H1 (cell line): Measurements from ENCODE around the gene PAWR. TPM values are rescaled to one million over a fixed set of nuclear protein-coding genes. Genes with fewer than 3 reads are reported as not detected.

ENCODE experiments used
- CEBPB ChIP-seq: IDR thresholded peaks from 2 replicates; pipeline ENCODE4 v1.6.1; 2012; ENCODE audit warnings: low read depth, low read length
- CHD2 ChIP-seq: IDR thresholded peaks from 2 replicates; pipeline ENCODE4 v1.6.1; 2012; ENCODE audit warnings: low read length, improper control_type of control experiment
- JUND ChIP-seq: IDR thresholded peaks from 2 replicates; pipeline ENCODE4 v1.6.1; 2011; ENCODE audit warnings: mild to moderate bottlenecking, improper control_type of control experiment, low read length
- RFX5 ChIP-seq: IDR thresholded peaks from 2 replicates; pipeline ENCODE4 v1.6.1; 2011; ENCODE audit warnings: low read depth, low read length, improper control_type of control experiment, borderline replicate concordance
- RNF2 ChIP-seq: fragments of 200-900, 300-1000 bp; sonication (generic); IDR thresholded peaks from 2 replicates; pipeline ENCODE4 v1.7.1; 2016; ENCODE audit warnings: borderline replicate concordance, low read depth, mild to moderate bottlenecking, antibody characterized with exemption, low read length; ENCODE audit not compliant: poor library complexity, severe bottlenecking; ENCODE audit errors: missing control alignments
- SUZ12 ChIP-seq: fragments of 200-600 bp; sonication (generic); IDR thresholded peaks from 2 replicates; pipeline ENCODE4 v1.6.1; 2012; ENCODE audit warnings: mild to moderate bottlenecking, inconsistent platforms, low read length, moderate library complexity, mixed read lengths
- polyA plus RNA-seq, 7 experiments: library from polyadenylated mRNA; depleted of rRNA in 3 of 7; stranded (reverse) in 5 of 7; unstranded in 2 of 7; fragments of >200 nt in 5 of 7; fragments of 200-250 nt in 2 of 7; gene quantifications; 1 replicate in 5 of 7; 2 replicates in 1 of 7; 4 replicates in 1 of 7; pipeline versions ENCODE4 v1.2.1 to v1.2.3, GENCODE V29; 2011 to 2013; ENCODE audit warnings: missing spikeins in 2 of 7, mixed read lengths in 2 of 7
- total RNA-seq: library from RNA; stranded (reverse); fragmentation: NEBNext Ultra II Directional; extraction: Animal tissue kit (Norgen Biotek cat#: 25700); gene quantifications from 2 replicates; pipeline ENCODE4 v1.2.1, GENCODE V29; 2021

PAWR gene
- total and polyA plus RNA-seq, 2 of the 8 experiments (the other 6 are each of a cell fraction or from before 2014, with no cell fraction given), result 28.3 to 327 TPM

GRCh38 chr12:79619872-79620562 is 70.7 kb downstream of the PAWR start (continued):
- TF ChIP-seq RNF2, result no peak
- TF ChIP-seq JUND, result no peak
- TF ChIP-seq CHD2, result no peak
- TF ChIP-seq CEBPB, result no peak
- no peak for TF ChIP-seq SUZ12
- TF ChIP-seq RFX5, result no peak
